ENCODE measurements around the gene ALK.

ALK gene

DNA sequence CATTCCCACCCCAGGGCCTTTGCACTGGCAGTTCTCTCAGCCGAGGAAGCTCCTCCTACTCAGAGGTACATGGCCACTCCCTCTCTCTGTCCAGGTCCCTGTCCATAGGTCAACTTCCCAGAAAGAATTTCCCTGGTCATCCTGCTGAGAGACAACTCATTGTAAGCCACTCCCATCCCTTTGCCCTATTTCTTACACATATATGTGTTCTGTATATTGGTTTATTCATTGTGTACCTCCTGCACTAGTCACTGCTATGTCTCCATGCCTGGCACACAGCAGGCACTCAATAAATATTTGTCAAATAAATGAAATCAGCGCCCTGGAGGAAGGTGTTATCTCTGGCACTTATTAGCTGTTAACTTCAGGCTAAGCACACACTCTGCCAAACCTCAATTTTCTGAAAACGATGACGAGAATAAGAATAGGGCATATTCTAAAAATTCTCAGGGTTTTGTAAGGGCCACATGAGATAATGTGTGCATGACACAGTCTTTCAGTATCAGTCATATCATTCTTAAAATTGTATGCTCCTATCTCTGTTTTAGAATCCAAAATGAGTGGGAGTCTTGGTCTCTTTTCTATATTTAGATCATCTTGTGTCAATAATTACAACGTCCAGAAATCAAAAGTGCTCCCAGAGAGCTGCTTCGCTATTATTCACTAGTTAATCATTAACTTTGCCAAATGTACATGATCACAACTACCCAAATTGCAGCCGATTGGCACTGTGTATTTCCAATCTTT, 198.0 kb downstream of the ALK start:
- TF ChIP-seq, protein P1, sequence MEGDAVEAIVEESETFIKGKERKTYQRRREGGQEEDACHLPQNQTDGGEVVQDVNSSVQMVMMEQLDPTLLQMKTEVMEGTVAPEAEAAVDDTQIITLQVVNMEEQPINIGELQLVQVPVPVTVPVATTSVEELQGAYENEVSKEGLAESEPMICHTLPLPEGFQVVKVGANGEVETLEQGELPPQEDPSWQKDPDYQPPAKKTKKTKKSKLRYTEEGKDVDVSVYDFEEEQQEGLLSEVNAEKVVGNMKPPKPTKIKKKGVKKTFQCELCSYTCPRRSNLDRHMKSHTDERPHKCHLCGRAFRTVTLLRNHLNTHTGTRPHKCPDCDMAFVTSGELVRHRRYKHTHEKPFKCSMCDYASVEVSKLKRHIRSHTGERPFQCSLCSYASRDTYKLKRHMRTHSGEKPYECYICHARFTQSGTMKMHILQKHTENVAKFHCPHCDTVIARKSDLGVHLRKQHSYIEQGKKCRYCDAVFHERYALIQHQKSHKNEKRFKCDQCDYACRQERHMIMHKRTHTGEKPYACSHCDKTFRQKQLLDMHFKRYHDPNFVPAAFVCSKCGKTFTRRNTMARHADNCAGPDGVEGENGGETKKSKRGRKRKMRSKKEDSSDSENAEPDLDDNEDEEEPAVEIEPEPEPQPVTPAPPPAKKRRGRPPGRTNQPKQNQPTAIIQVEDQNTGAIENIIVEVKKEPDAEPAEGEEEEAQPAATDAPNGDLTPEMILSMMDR (conservative IDR thresholded peaks at IDR 0.05): no peak
- H3K27ac ChIP-seq: peak overlapping the region; percentile 84

DNA sequence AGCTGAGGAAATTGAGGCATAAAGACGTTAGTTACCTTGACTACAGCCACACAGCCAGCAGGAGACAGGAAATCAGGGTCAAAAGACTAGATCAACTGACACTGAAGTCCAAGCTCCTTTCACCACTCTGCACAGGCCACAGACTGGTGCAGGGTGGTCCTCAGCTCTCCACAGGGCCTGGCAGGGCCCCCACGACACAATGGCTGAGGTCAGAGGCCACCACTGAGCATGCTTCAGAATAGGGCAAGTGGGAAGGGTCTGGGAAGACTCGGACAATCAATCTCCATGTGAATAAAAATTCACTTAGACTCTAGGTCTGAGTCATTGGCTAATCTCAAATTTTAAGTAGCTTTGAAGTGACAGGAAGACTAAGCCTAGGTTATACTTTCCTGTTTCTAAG, 201.7 kb downstream of the ALK start:
- TF ChIP-seq, protein P1 (conservative IDR thresholded peaks at IDR 0.05): no peak
- H3K27ac ChIP-seq: no peak overlapping the region

DNA sequence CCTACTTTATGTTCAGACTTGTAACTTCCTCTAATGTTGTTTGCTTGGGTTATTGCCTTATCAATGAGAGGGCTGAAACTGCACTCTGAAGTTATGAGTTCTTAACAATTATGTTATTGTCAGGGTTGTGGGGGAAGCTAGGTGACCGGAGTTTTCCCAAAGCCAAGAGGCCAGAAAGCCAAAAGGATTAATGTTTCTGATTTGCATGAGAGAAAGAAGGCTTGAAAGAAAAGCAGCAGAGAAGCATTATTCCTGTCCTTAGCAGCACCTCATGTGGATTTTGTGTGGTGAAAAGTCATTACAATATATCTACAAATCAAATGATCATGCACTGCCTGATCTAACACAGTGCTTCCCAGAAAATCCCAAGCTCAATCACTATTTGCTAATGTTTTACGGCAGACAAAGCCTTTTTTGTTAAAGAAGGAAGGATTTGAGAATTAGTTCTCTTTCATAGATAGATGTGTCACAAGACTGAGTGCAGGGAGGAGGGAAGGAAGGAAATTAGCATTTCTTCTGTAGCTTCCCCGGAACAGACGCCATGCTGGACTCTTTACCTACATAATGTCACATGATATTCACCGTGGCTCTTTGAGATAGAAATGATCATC, 203.2 kb downstream of the ALK start:
- TF ChIP-seq, protein P1 (conservative IDR thresholded peaks at IDR 0.05): no peak
- H3K27ac ChIP-seq: no peak overlapping the region

DNA sequence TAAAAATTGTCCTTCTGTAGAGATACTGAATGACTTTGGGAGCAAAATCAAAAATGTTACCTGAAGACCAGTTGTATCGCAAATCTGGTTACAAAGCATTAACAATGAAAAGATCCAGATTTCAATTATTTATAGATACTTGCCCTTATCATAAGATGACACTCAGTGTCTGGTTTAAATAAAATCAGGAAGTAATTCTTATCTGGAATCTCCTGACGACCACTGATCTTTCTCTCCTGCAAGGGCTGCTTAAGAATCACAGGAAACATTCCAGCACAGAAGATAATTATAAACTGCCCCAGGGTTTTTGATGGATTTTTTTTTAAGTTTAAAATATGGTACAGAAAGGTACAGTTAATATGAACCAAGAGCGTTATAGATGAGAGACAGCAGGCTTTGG, 205.7 kb downstream of the ALK start:
- no peak overlapping the region for H3K27ac ChIP-seq
- TF ChIP-seq, protein P1 (conservative IDR thresholded peaks at IDR 0.05): no peak

DNA sequence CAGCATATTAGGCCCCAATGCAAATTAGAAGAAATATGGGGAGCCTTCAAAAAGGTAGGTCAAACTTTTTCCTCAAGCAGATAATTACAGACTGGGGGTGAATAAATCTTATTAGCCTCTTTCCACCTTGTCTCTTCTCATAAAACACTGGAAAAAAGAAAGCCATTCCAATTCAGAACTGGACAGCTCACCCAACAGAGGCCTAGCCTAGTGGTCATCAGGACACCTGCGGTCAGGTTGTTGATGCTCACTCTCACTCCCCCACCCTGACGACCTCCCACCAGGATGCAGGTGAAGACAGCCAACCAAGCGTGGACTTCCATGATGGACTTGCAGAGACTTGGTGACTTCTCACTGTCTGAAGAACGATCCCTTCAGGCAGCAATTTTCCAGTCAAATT, 207.1 kb downstream of the ALK start:
- no peak overlapping the region for H3K27ac ChIP-seq
- TF ChIP-seq, protein P1 (conservative IDR thresholded peaks at IDR 0.05): no peak

DNA sequence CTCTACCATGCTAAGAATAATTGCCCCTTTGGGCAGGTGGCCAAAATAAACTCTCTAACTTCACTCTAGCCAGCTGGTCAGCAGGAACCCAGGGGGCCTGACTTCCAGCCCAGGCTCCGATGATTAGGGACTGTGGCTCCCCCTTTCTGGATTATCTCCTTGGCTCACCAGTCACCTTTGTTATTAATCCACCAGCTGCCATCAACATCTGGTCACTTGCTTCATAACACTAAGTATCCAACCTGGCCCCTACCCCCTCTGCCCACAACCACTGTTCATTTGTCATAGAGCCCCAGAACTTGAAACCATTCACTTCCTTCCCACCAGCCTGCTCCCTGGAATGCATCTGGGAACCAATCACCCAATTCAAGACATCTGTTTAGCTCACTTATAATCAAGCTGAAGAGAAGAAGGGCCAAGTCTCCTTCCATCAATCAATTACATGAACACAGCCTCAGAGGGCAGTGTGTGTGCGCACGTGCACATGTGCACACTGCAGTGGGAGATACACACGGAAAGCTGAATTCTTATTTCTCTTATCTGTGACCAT, 215.1 kb downstream of the ALK start:
- H3K27ac ChIP-seq: no peak overlapping the region
- TF ChIP-seq, protein P1 (conservative IDR thresholded peaks at IDR 0.05): no peak

DNA sequence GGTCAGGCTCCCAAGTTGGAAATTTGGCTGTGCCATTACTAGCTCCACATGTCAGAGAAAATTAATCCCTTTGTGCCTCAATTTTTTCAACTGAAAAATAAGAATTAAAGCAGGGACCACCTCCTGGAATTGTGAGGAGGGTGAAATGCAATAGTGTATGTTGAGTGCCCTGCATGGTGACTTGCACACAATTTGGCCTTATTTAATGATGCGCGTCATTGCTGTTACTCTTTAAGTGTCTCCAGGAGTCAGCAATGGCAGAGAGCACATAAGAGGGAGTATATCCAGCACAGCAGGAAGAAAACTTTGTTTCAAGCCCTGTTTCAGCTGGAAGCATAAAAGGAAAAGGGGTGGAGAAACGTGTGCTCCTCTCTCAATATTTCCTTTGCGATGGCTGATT, 215.8 kb downstream of the ALK start:
- H3K27ac ChIP-seq: no peak overlapping the region
- TF ChIP-seq, protein P1 (conservative IDR thresholded peaks at IDR 0.05): no peak
